GM18502 (cell line): ENCODE results near the gene ACE2.

Source experiments
- ATAC-seq: cut with Tn5 transposase; IDR thresholded peaks from one replicate; pipeline ENCODE4 v1.9.1; 2021; ENCODE audit warnings: mild to moderate bottlenecking; ENCODE audit not compliant: unreplicated experiment, poor library complexity

ACE2 gene

DNA sequence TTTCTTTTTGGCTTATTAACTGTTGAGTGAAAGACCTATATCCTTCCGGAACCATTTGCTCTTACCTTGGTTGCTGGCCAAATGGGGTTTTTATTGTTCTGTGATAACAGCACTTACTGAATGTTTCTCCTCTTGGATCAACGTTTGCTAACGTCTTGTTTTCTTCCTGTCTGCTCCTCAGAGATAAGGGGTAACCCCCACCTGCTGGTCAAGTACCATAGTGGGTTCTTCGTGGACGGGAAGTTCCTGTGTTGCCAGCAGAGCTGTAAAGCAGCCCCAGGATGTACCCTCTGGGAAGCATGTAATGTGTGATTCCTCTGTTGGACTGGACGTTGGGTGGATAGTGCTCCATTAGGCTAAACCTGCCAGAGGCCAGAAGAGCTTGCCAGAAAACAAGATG, 84.8 kb downstream of the ACE2 start:
- ATAC-seq = no peak

DNA sequence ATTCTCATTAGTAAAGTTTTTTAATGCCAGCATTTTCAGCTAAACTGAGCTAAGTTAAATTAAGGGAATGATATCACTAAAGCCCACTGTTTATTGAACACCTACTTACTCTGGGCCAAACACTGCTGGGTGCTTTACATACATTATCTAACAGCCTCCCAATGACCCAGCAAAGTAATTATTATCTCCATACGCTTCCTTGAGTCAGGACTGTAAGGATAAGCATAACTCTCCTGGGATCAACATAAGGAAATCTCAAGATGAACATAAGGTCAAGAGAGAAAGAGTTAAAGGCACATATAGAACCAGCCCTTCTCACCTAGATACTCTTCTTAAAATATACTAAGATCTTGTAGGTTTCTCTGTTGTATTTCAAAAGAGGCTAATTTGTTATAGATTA, 86.5 kb downstream of the ACE2 start:
- ATAC-seq = no peak

DNA sequence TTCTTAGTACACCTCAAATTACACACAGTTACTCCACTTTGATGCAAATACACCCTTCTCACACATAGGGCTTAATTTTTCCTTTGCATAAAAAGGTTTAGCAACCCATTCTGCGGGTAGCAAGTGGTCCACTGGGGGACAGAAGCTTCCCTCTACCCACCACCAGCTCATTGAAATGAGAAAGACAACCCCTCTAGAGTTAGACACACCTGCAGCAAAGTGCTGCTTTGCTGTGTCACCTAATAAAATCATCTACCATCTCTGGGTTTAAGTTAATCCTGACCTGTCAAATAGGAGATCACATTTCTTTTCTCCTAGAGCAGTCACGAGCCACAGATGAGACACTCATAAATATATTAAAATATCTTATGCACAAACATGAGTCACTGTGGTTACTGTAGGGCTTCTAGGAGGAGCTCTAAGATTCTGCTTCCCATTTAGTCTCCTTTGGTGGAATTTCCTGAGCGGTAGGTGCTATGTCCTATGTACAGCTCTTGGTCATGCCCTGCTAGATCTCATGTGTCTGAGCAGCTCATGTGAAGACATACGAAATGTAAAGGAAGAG, 88.3 kb downstream of the ACE2 start:
- ATAC-seq = no peak

DNA sequence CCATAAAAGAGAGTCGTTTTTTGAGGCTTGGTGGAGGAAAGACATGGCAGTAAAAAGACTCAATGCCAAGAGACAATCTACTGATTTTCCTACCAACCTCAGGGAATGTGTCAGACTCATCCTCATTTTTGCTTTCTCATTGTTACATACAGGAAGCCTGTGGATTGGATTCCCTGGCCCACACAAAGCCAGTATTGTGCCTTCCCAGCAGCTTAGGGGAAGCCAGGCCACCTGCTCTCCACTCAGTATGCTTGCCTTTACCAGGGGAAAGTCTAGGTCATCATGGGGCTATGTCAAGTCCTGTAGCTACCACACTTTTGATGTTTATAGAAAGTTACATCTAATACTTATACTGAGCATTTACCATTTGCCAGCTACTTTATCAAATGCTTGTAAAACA, 89.2 kb downstream of the ACE2 start:
- ATAC-seq = no peak
